H9 (cell line): ENCODE measurements around the gene ARSJ. TPM values are rescaled to one million over a fixed set of nuclear protein-coding genes. Genes with fewer than 3 reads are reported as not detected.

Experiments used
- DNase-seq: peaks from one replicate; pipeline ENCODE4 v3.0.0-alpha.2; 2017
- H2AFZ ChIP-seq: one replicate; pipeline ENCODE4 v1.6.1; 2013; ENCODE audit warnings: mild to moderate bottlenecking, low read length, control low read depth, moderate library complexity
- H2AK5ac ChIP-seq: 2 replicates; pipeline ENCODE4 v1.6.1; 2013; ENCODE audit warnings: low read length, control low read depth, mixed read lengths; ENCODE audit not compliant: insufficient read length
- H2BK120ac ChIP-seq: one replicate; pipeline ENCODE4 v1.6.1; 2013; ENCODE audit warnings: low read depth, mild to moderate bottlenecking, low read length, control low read depth, inconsistent platforms; ENCODE audit not compliant: poor library complexity, severe bottlenecking
- H2BK12ac ChIP-seq: 2 replicates; pipeline ENCODE4 v1.6.1; 2013; ENCODE audit warnings: low read length, control low read depth, mixed read lengths, low read depth; ENCODE audit not compliant: insufficient read length
- H2BK15ac ChIP-seq: 2 replicates; pipeline ENCODE4 v1.6.1; 2013; ENCODE audit warnings: low read depth, low read length, control low read depth
- H2BK20ac ChIP-seq: one replicate; pipeline ENCODE4 v1.6.1; 2013; ENCODE audit warnings: low read depth, mild to moderate bottlenecking, low read length, control low read depth, inconsistent platforms; ENCODE audit not compliant: poor library complexity, severe bottlenecking
- H2BK5ac ChIP-seq: 2 replicates; pipeline ENCODE4 v1.6.1; 2013; ENCODE audit warnings: low read length, control low read depth, mixed read lengths; ENCODE audit not compliant: insufficient read length
- H3K14ac ChIP-seq: 2 replicates; pipeline ENCODE4 v1.6.1; 2013; ENCODE audit warnings: low read length, control low read depth; ENCODE audit not compliant: insufficient read depth
- H3K18ac ChIP-seq: 2 replicates; pipeline ENCODE4 v1.6.1; 2013; ENCODE audit warnings: low read depth, mild to moderate bottlenecking, mixed read lengths, low read length, control low read depth; ENCODE audit not compliant: insufficient read length
- H3K23ac ChIP-seq: 2 replicates; pipeline ENCODE4 v1.6.1; 2013; ENCODE audit warnings: low read length, control low read depth, mixed read lengths, low read depth; ENCODE audit not compliant: insufficient read length
- H3K23me2 ChIP-seq: 2 replicates; pipeline ENCODE4 v1.6.1; 2013; ENCODE audit warnings: low read depth, mild to moderate bottlenecking, mixed read lengths, low read length, control low read depth; ENCODE audit not compliant: insufficient read length, poor library complexity, severe bottlenecking
- H3K27ac ChIP-seq: 2 replicates; pipeline ENCODE4 v1.5.1; 2013; ENCODE audit warnings: low read length, control low read depth, mixed read lengths, low read depth; ENCODE audit not compliant: insufficient read length
- H3K27me3 ChIP-seq: 2 replicates; pipeline ENCODE4 v1.6.1; 2013; ENCODE audit warnings: low read length, control low read depth, inconsistent platforms; ENCODE audit not compliant: insufficient read depth
- H3K4ac ChIP-seq: 2 replicates; pipeline ENCODE4 v1.6.1; 2013; ENCODE audit warnings: low read depth, mild to moderate bottlenecking, control low read depth, inconsistent platforms, low read length, moderate library complexity
- H3K4me1 ChIP-seq: 2 replicates; pipeline ENCODE4 v1.6.1; 2013; ENCODE audit warnings: low read length, control low read depth, inconsistent platforms; ENCODE audit not compliant: insufficient read depth
- H3K4me2 ChIP-seq: 2 replicates; pipeline ENCODE4 v1.6.1; 2013; ENCODE audit warnings: low read length, control low read depth, mixed read lengths; ENCODE audit not compliant: insufficient read length, insufficient read depth
- H3K56ac ChIP-seq: 2 replicates; pipeline ENCODE4 v1.6.1; 2013; ENCODE audit warnings: low read depth, mild to moderate bottlenecking, mixed read lengths, low read length, control low read depth; ENCODE audit not compliant: insufficient read length
- H3K79me1 ChIP-seq: 2 replicates; pipeline ENCODE4 v1.6.1; 2013; ENCODE audit warnings: low read depth, mild to moderate bottlenecking, moderate library complexity, low read length, control low read depth, inconsistent platforms; ENCODE audit not compliant: insufficient read depth, poor library complexity, severe bottlenecking
- H3K79me2 ChIP-seq: 2 replicates; pipeline ENCODE4 v1.6.1; 2013; ENCODE audit warnings: low read length, control low read depth, inconsistent platforms; ENCODE audit not compliant: insufficient read depth
- H3K9ac ChIP-seq: 2 replicates; pipeline ENCODE4 v1.6.1; 2013; ENCODE audit warnings: low read length, control low read depth, mixed read lengths; ENCODE audit not compliant: insufficient read length; ENCODE audit errors: extremely low read depth
- H3K9me3 ChIP-seq: one replicate; pipeline ENCODE4 v1.6.1; 2013; ENCODE audit warnings: low read depth, low read length, inconsistent platforms; ENCODE audit not compliant: control insufficient read depth
- H3T11ph ChIP-seq: one replicate; pipeline ENCODE4 v1.6.1; 2013; ENCODE audit warnings: mild to moderate bottlenecking, low read length, control low read depth, inconsistent platforms
- H4K20me1 ChIP-seq: one replicate; pipeline ENCODE4 v1.6.1; 2013; ENCODE audit not compliant: control insufficient read depth, insufficient read length, insufficient read depth
- H4K5ac ChIP-seq: 2 replicates; pipeline ENCODE4 v1.6.1; 2013; ENCODE audit warnings: low read depth, mild to moderate bottlenecking, mixed read lengths, low read length, control low read depth; ENCODE audit not compliant: insufficient read length
- H4K8ac ChIP-seq: replicated peaks from 2 replicates; pipeline ENCODE4 v1.6.1; 2013; ENCODE audit warnings: low read length, control low read depth, mixed read lengths, low read depth; ENCODE audit not compliant: insufficient read length
- H4K91ac ChIP-seq: 2 replicates; pipeline ENCODE4 v1.6.1; 2013; ENCODE audit warnings: low read depth, mild to moderate bottlenecking, moderate library complexity, mixed read lengths, low read length, control low read depth; ENCODE audit not compliant: insufficient read length
- H3K27ac Mint-ChIP-seq, 3 experiments: 2 replicates in 2 of 3; 3 replicates in 1 of 3; pipeline ENCODE4 v1.8.0; 2020 to 2021; ENCODE audit warnings: mixed read lengths in 3 of 3, mild to moderate bottlenecking in 1 of 3, moderate library complexity in 1 of 3
- H3K27me3 Mint-ChIP-seq: 2 replicates; pipeline ENCODE4 v1.8.0; 2021; ENCODE audit warnings: low read depth, mild to moderate bottlenecking, moderate library complexity, mixed read lengths
- H3K36me3 Mint-ChIP-seq, 3 experiments: 2 replicates in 2 of 3; 3 replicates in 1 of 3; pipeline ENCODE4 v1.8.0; 2020 to 2021; ENCODE audit warnings: low read depth in 3 of 3, mixed read lengths in 3 of 3; ENCODE audit not compliant: insufficient read depth in 1 of 3
- H3K4me1 Mint-ChIP-seq, 2 experiments: 2 replicates each; pipeline ENCODE4 v1.8.0; 2020; ENCODE audit warnings: mixed read lengths in 2 of 2
- H3K4me3 Mint-ChIP-seq, 2 experiments: 2 replicates in 1 of 2; 3 replicates in 1 of 2; pipeline ENCODE4 v1.8.0; 2020 to 2021; ENCODE audit warnings: mild to moderate bottlenecking in 2 of 2, mixed read lengths in 2 of 2, moderate library complexity in 1 of 2
- H3K9me3 Mint-ChIP-seq, 2 experiments: 2 replicates in 1 of 2; 3 replicates in 1 of 2; pipeline ENCODE4 v1.8.0; 2020; ENCODE audit warnings: mild to moderate bottlenecking in 2 of 2, mixed read lengths in 2 of 2, moderate library complexity in 1 of 2
- total RNA-seq: library from RNA; stranded (reverse); gene quantifications from 2 replicates; pipeline ENCODE4 v1.2.1, GENCODE V29; 2021
- TF ChIP-seq, protein P1 (sequence below): fragments of 200-600 bp; sonication (generic); conservative IDR thresholded peaks from 3 replicates; pipeline ENCODE4 v1.8.0; 2021; ENCODE audit warnings: antibody characterized with exemption, mild to moderate bottlenecking

ARSJ gene
- total RNA-seq, 1 experiment from 2014 or later: 1.1 TPM

- Histone ChIP-seq H2BK12ac (no peak overlapping the region), H4K5ac (no peak overlapping the region), H4K20me1 (no peaks in the 10 kb centered on the region), H3K56ac (no peak overlapping the region), H3K23ac (no peak overlapping the region), H3K4ac (no peak overlapping the region), H3K4me2 (no peak overlapping the region), H4K91ac (no peak overlapping the region), H3T11ph (no peak overlapping the region), H3K79me2 (no peaks in the 10 kb centered on the region), H3K27ac (no peak overlapping the region), H3K18ac (no peak overlapping the region), H3K27me3 (no peaks in the 10 kb centered on the region), H3K23me2 (no peaks in the 10 kb centered on the region), H2BK120ac (no peak overlapping the region), H4K8ac (no peak overlapping the region), H2BK5ac (no peak overlapping the region), H2AFZ (no peak overlapping the region), H3K14ac (no peak overlapping the region), H3K9me3 (no peaks in the 10 kb centered on the region), H3K79me1 (no peaks in the 10 kb centered on the region), H2AK5ac (no peak overlapping the region), H3K4me1 (no peaks in the 10 kb centered on the region), H3K9ac (no peak overlapping the region), H2BK20ac (no peak overlapping the region), H2BK15ac (no peak overlapping the region)
- Mint-ChIP-seq H3K36me3 (no peaks in the 10 kb centered on the region), H3K9me3 (peaks cover 0 to 1% of the 10 kb centered on the region in 2 experiments; a peak in 1 of 5 replicates), H3K4me1 (peaks cover 0 to 6% of the 10 kb centered on the region in 2 experiments; a peak in 2 of 4 replicates), H3K27ac (no peak overlapping the region), H3K4me3 (no peak overlapping the region), H3K27me3 (no peaks in the 10 kb centered on the region)
- no peak for DNase-seq
- TF ChIP-seq, protein P1, sequence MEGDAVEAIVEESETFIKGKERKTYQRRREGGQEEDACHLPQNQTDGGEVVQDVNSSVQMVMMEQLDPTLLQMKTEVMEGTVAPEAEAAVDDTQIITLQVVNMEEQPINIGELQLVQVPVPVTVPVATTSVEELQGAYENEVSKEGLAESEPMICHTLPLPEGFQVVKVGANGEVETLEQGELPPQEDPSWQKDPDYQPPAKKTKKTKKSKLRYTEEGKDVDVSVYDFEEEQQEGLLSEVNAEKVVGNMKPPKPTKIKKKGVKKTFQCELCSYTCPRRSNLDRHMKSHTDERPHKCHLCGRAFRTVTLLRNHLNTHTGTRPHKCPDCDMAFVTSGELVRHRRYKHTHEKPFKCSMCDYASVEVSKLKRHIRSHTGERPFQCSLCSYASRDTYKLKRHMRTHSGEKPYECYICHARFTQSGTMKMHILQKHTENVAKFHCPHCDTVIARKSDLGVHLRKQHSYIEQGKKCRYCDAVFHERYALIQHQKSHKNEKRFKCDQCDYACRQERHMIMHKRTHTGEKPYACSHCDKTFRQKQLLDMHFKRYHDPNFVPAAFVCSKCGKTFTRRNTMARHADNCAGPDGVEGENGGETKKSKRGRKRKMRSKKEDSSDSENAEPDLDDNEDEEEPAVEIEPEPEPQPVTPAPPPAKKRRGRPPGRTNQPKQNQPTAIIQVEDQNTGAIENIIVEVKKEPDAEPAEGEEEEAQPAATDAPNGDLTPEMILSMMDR: no peak
These were observed 19.9 kb downstream of the ARSJ start for GRCh38 chr4:113959539-113959937.
